ENCODE results near the gene CRELD2.

DNA sequence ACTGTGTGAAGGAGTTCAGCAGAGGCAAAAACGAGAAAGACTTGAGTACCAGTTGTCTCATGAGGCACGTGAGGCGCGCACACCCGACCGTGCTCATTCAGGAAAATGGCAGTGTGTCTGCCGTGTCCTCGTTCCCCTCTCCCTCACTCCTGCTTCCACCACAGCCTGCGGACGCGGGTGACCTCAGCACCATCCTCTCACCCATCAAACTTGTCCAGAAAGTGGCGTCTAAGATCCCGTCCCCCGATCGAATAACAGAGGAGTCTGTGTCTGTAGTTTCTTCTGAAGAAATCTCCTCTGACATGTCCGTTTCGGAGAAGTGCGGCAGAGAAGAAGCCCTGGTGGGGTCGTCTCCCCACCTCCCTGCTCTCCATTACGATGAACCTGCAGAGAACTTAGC lies 34.4 kb upstream of the CRELD2 start:
- TF ChIP-seq POLR2AphosphoS5 (IDR thresholded peaks at IDR 0.05; ENCODE audit: low read depth, low read length) (no peak), TAF1 (IDR thresholded peaks at IDR 0.05; ENCODE audit: borderline replicate concordance, insufficient read depth, low read length) (no peak), SIN3A (IDR thresholded peaks at IDR 0.05; ENCODE audit: borderline replicate concordance, insufficient read depth, low read length) (no peak)
- TF ChIP-seq, protein P1, sequence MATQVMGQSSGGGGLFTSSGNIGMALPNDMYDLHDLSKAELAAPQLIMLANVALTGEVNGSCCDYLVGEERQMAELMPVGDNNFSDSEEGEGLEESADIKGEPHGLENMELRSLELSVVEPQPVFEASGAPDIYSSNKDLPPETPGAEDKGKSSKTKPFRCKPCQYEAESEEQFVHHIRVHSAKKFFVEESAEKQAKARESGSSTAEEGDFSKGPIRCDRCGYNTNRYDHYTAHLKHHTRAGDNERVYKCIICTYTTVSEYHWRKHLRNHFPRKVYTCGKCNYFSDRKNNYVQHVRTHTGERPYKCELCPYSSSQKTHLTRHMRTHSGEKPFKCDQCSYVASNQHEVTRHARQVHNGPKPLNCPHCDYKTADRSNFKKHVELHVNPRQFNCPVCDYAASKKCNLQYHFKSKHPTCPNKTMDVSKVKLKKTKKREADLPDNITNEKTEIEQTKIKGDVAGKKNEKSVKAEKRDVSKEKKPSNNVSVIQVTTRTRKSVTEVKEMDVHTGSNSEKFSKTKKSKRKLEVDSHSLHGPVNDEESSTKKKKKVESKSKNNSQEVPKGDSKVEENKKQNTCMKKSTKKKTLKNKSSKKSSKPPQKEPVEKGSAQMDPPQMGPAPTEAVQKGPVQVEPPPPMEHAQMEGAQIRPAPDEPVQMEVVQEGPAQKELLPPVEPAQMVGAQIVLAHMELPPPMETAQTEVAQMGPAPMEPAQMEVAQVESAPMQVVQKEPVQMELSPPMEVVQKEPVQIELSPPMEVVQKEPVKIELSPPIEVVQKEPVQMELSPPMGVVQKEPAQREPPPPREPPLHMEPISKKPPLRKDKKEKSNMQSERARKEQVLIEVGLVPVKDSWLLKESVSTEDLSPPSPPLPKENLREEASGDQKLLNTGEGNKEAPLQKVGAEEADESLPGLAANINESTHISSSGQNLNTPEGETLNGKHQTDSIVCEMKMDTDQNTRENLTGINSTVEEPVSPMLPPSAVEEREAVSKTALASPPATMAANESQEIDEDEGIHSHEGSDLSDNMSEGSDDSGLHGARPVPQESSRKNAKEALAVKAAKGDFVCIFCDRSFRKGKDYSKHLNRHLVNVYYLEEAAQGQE (IDR thresholded peaks at IDR 0.05; ENCODE audit: insufficient read depth in 1 of 2, low read depth in 2 of 2, low read length in 2 of 2) = no peak

Data from PFSK-1 (cell line).